ENCODE results near the gene SLC17A9.

SLC17A9 gene

GRCh38 chr20:62996596-62996982 is 44.1 kb downstream of the SLC17A9 start:
- TF ChIP-seq CTCF (IDR thresholded peaks at IDR 0.05) = no peak
- no peaks in the 10 kb centered on the region for H3K4me1 ChIP-seq
- intact Hi-C loops (cut with DNase I; ENCODE audit: low total_unique reads) = no loop called here
- no peaks in the 10 kb centered on the region for H3K9me3 ChIP-seq
- no peaks in the 10 kb centered on the region for H3K36me3 ChIP-seq
- no peak overlapping the region for H3K27ac ChIP-seq
- H3K4me3 ChIP-seq = no peak overlapping the region
- no peak for DNase-seq
- peaks cover 0 to 79% of the 10 kb centered on the region in 2 donors for H3K27me3 ChIP-seq

GRCh38 chr20:62997417-62998035 is 45.0 kb downstream of the SLC17A9 start:
- intact Hi-C loops (cut with DNase I; ENCODE audit: low total_unique reads) = no loop called here
- Histone ChIP-seq H3K9me3 (no peaks in the 10 kb centered on the region), H3K4me3 (no peak overlapping the region), H3K4me1 (no peaks in the 10 kb centered on the region), H3K27ac (no peak overlapping the region), H3K27me3 (peaks cover 0 to 80% of the 10 kb centered on the region in 2 donors), H3K36me3 (no peaks in the 10 kb centered on the region)
- DNase-seq = no peak
- TF ChIP-seq CTCF (IDR thresholded peaks at IDR 0.05) = no peak

GRCh38 chr20:62998449-62998848 is 45.9 kb downstream of the SLC17A9 start:
- peaks cover 0 to 86% of the 10 kb centered on the region in 2 donors for H3K27me3 ChIP-seq

GRCh38 chr20:62999580-62999979 is 47.1 kb downstream of the SLC17A9 start:
- no peaks in the 10 kb centered on the region for H3K4me1 ChIP-seq
- H3K4me3 ChIP-seq = no peak overlapping the region
- no peaks in the 10 kb centered on the region for H3K9me3 ChIP-seq
- H3K27me3 ChIP-seq = peaks cover 0 to 86% of the 10 kb centered on the region in 2 donors
- H3K27ac ChIP-seq = no peak overlapping the region
- no peak for TF ChIP-seq CTCF (IDR thresholded peaks at IDR 0.05)
- intact Hi-C loops (cut with DNase I; ENCODE audit: low total_unique reads) = no loop called here
- H3K36me3 ChIP-seq = no peaks in the 10 kb centered on the region
- no peak for DNase-seq

More at GRCh38 chr20:62998449-62998848, 45.9 kb downstream of the SLC17A9 start:
- no peak for TF ChIP-seq CTCF (IDR thresholded peaks at IDR 0.05)
- Histone ChIP-seq H3K36me3 (no peaks in the 10 kb centered on the region), H3K4me3 (no peak overlapping the region), H3K4me1 (no peaks in the 10 kb centered on the region), H3K9me3 (no peaks in the 10 kb centered on the region), H3K27ac (no peak overlapping the region)
- intact Hi-C loops (cut with DNase I; ENCODE audit: low total_unique reads) = no loop called here
- DNase-seq = no peak

GRCh38 chr20:63000036-63000435 is 47.5 kb downstream of the SLC17A9 start:
- Histone ChIP-seq H3K9me3 (no peaks in the 10 kb centered on the region), H3K4me3 (no peak overlapping the region)
- intact Hi-C loops (cut with DNase I; ENCODE audit: low total_unique reads) = loop anchor here (10.0 kb wide), 2 partner anchors 125 to 335 kb away; no protein-coding TSS in a partner anchor

More at GRCh38 chr20:63000036-63000435, 47.5 kb downstream of the SLC17A9 start:
- H3K4me1 ChIP-seq = peaks cover 0 to 3% (median 0%) of the 10 kb centered on the region in 4 donors
- DNase-seq = no peak
- H3K27me3 ChIP-seq = peaks cover 0 to 90% of the 10 kb centered on the region in 2 donors
- no peak for TF ChIP-seq CTCF (IDR thresholded peaks at IDR 0.05)
- H3K36me3 ChIP-seq = no peaks in the 10 kb centered on the region
- no peak overlapping the region for H3K27ac ChIP-seq

All from tibial artery (tissue), 4 donors.